H1 (cell line): ENCODE measurements around the gene DENND1A. TPM values are rescaled to one million over a fixed set of nuclear protein-coding genes. Genes with fewer than 3 reads are reported as not detected.

Source experiments
- CTCF ChIA-PET: fragments of 300-600 bp; sonication (Branson Sonifier 250); formaldehyde crosslinking; loops from one replicate; lab custom pipeline; 2021; ENCODE audit not compliant: partially characterized antibody; lab: Charles Lee
- POLR2A ChIA-PET: fragments of 300-600 bp; sonication (Branson Sonifier 250); formaldehyde crosslinking; loops from one replicate; lab custom pipeline; 2021; ENCODE audit warnings: inconsistent platforms; ENCODE audit not compliant: partially characterized antibody; lab: Charles Lee
- DNase-seq, 2 experiments: peaks; one replicate each; pipeline versions ENCODE4 v3.0.0 to v3.0.0-alpha.2; 2010 to 2022; ENCODE audit warnings: low spot score in 2 of 2, low read depth in 1 of 2, mixed read lengths in 1 of 2
- FAIRE-seq: peaks from 2 replicates; lab custom pipeline; 2011; peaks lifted over from hg19 to GRCh38; lab: Jason Lieb, UNC
- H2AFZ ChIP-seq: 2 replicates; pipeline ENCODE4 v1.8.1; 2012; ENCODE audit warnings: low read length, inconsistent platforms
- H2AK5ac ChIP-seq: 2 replicates; pipeline ENCODE4 v1.6.1; 2013; ENCODE audit warnings: low read depth, low read length
- H2BK120ac ChIP-seq: replicated peaks from 2 replicates; pipeline ENCODE3; 2013; ENCODE audit warnings: low read depth, low read length, inconsistent platforms
- H2BK12ac ChIP-seq: 2 replicates; pipeline ENCODE4 v1.6.1; 2013; ENCODE audit warnings: low read depth, low read length
- H2BK15ac ChIP-seq: 2 replicates; pipeline ENCODE4 v1.6.1; 2013; ENCODE audit warnings: low read length
- H2BK20ac ChIP-seq: 2 replicates; pipeline ENCODE4 v1.6.1; 2013; ENCODE audit warnings: low read length
- H2BK5ac ChIP-seq: 2 replicates; pipeline ENCODE4 v1.6.1; 2013; ENCODE audit warnings: low read depth, low read length
- H3K14ac ChIP-seq: 2 replicates; pipeline ENCODE4 v1.6.1; 2013; ENCODE audit warnings: inconsistent platforms; ENCODE audit not compliant: insufficient read length
- H3K18ac ChIP-seq: 2 replicates; pipeline ENCODE4 v1.6.1; 2013; ENCODE audit warnings: low read length; ENCODE audit errors: extremely low read depth
- H3K23ac ChIP-seq: 2 replicates; pipeline ENCODE4 v1.6.1; 2013; ENCODE audit warnings: inconsistent platforms; ENCODE audit not compliant: insufficient read length
- H3K23me2 ChIP-seq: 2 replicates; pipeline ENCODE4 v1.6.1; 2013; ENCODE audit warnings: low read depth, low read length
- H3K27ac ChIP-seq: 2 replicates; pipeline ENCODE4 v1.6.1; 2011; ENCODE audit warnings: low read depth, low read length, inconsistent platforms
- H3K27me3 ChIP-seq, 4 experiments: replicated peaks in 1 of 4; 1 replicate in 1 of 4; 2 replicates in 3 of 4; pipeline versions ENCODE4 v1.6.1 to v1.8.1; 2011 to 2013; ENCODE audit warnings: low read length in 3 of 4, mild to moderate bottlenecking in 3 of 4, inconsistent platforms in 2 of 4, mixed read lengths in 2 of 4, moderate library complexity in 1 of 4; ENCODE audit not compliant: control insufficient read depth in 3 of 4, insufficient read depth in 3 of 4; ENCODE audit errors: extremely low read depth in 1 of 4
- H3K36me3 ChIP-seq, 4 experiments: 2 replicates each; pipeline versions ENCODE4 v1.6.1 to v1.8.1; 2011 to 2013; ENCODE audit warnings: mild to moderate bottlenecking in 4 of 4, low read length in 3 of 4, moderate library complexity in 2 of 4, control low read depth in 1 of 4, inconsistent platforms in 1 of 4; ENCODE audit not compliant: insufficient read depth in 4 of 4, control insufficient read depth in 2 of 4
- H3K4ac ChIP-seq: replicated peaks from 2 replicates; pipeline ENCODE3; 2013; ENCODE audit warnings: low read length, low read depth, mixed read lengths, inconsistent platforms; ENCODE audit not compliant: insufficient read length
- H3K4me1 ChIP-seq, 4 experiments: replicated peaks in 1 of 4; 1 replicate in 1 of 4; 2 replicates in 3 of 4; pipeline versions ENCODE4 v1.6.1 to v1.8.1; 2011 to 2013; ENCODE audit warnings: low read length in 3 of 4, inconsistent platforms in 2 of 4, mixed read lengths in 1 of 4; ENCODE audit not compliant: insufficient read depth in 4 of 4, control insufficient read depth in 3 of 4
- H3K4me2 ChIP-seq, 2 experiments: 2 replicates each; pipeline versions ENCODE4 v1.6.1 to v1.8.1; 2011 to 2013; ENCODE audit warnings: low read depth in 2 of 2, low read length in 2 of 2, control low read depth in 1 of 2, inconsistent platforms in 1 of 2, mild to moderate bottlenecking in 1 of 2; ENCODE audit not compliant: insufficient read depth in 1 of 2
- H3K4me3 ChIP-seq, 4 experiments: fragments of 200-600, 300-600 bp in 1 of 4; sonication (generic), shearing (Covaris generic), sonication (Bioruptor Twin) in 1 of 4; 2 replicates each; pipeline versions ENCODE4 v1.5.1 to v1.8.1; 2011 to 2016; ENCODE audit warnings: low read length in 4 of 4, low read depth in 3 of 4, control low read depth in 2 of 4, inconsistent platforms in 2 of 4, mild to moderate bottlenecking in 2 of 4, mixed read lengths in 1 of 4, moderate library complexity in 1 of 4; ENCODE audit not compliant: insufficient read depth in 2 of 4; ENCODE audit errors: extremely low read depth in 1 of 4
- H3K56ac ChIP-seq: replicated peaks from 2 replicates; pipeline ENCODE3; 2013; ENCODE audit warnings: low read depth, mild to moderate bottlenecking, mixed read lengths, low read length, inconsistent platforms; ENCODE audit not compliant: insufficient read length
- H3K79me1 ChIP-seq: 2 replicates; pipeline ENCODE4 v1.6.1; 2013; ENCODE audit warnings: low read depth, low read length, control low read depth
- H3K79me2 ChIP-seq, 2 experiments: 2 replicates each; pipeline versions ENCODE4 v1.6.1 to v1.8.1; 2012 to 2013; ENCODE audit warnings: low read length in 2 of 2, mild to moderate bottlenecking in 2 of 2, inconsistent platforms in 1 of 2; ENCODE audit not compliant: insufficient read depth in 2 of 2, control insufficient read depth in 1 of 2
- H3K9ac ChIP-seq, 4 experiments: replicated peaks in 1 of 4; 1 replicate in 1 of 4; 2 replicates in 3 of 4; pipeline versions ENCODE4 v1.6.1 to v1.8.1; 2011 to 2013; ENCODE audit warnings: low read depth in 3 of 4, low read length in 3 of 4, control low read depth in 2 of 4, mild to moderate bottlenecking in 2 of 4, moderate library complexity in 2 of 4, inconsistent platforms in 1 of 4; ENCODE audit errors: extremely low read depth in 1 of 4
- H3K9me3 ChIP-seq, 2 experiments: 2 replicates each; pipeline versions ENCODE4 v1.6.1 to v1.8.1; 2012 to 2013; ENCODE audit warnings: mild to moderate bottlenecking in 2 of 2, moderate library complexity in 2 of 2, control low read depth in 1 of 2, inconsistent platforms in 1 of 2, low read depth in 1 of 2, low read length in 1 of 2, mixed read lengths in 1 of 2; ENCODE audit not compliant: insufficient read depth in 2 of 2
- H4K20me1 ChIP-seq, 2 experiments: replicated peaks in 1 of 2; 2 replicates each; pipeline versions ENCODE3 to v1.8.1; 2011 to 2013; ENCODE audit warnings: inconsistent platforms in 2 of 2, low read length in 2 of 2, mild to moderate bottlenecking in 1 of 2; ENCODE audit not compliant: insufficient read depth in 2 of 2, control insufficient read depth in 1 of 2
- H4K5ac ChIP-seq: 2 replicates; pipeline ENCODE4 v1.6.1; 2013; ENCODE audit warnings: low read length, low read depth, mixed read lengths, inconsistent platforms; ENCODE audit not compliant: insufficient read length
- H4K8ac ChIP-seq: 2 replicates; pipeline ENCODE4 v1.8.0; 2013; ENCODE audit warnings: mild to moderate bottlenecking, moderate library complexity, low read length, inconsistent platforms; ENCODE audit not compliant: insufficient read depth; ENCODE audit errors: extremely low read depth
- H4K91ac ChIP-seq: replicated peaks from 2 replicates; pipeline ENCODE3; 2013; ENCODE audit warnings: low read length, mixed read lengths, inconsistent platforms; ENCODE audit not compliant: insufficient read length
- CBX5 ChIP-seq: fragments of 300-800, 300-1000 bp; sonication (generic); IDR thresholded peaks from 2 replicates; pipeline ENCODE4 v1.7.1; 2016; ENCODE audit warnings: antibody characterized with exemption, low read length, low read depth
- POLR2AphosphoS5 ChIP-seq: IDR thresholded peaks from 2 replicates; pipeline ENCODE4 v1.6.1; 2011; ENCODE audit warnings: low read depth, low read length
- TAF7 ChIP-seq: optimal IDR thresholded peaks from 2 replicates; pipeline ENCODE3; 2011; ENCODE audit warnings: low read depth, mild to moderate bottlenecking, inconsistent platforms, low read length, moderate library complexity, borderline replicate concordance
- ZNF274 ChIP-seq: IDR thresholded peaks from 2 replicates; pipeline ENCODE4 v1.7.0; 2012; ENCODE audit warnings: low read length, borderline replicate concordance; ENCODE audit errors: extremely low read depth
- WGBS, 2 experiments: shearing (Covaris generic) in 1 of 2; methylation state at CpG; one replicate each; pipeline versions ENCODE4 v1.1.6 to v1.1.7; 2013 to 2015; ENCODE audit warnings: low lambda C conversion rate in 2 of 2, mixed read lengths in 2 of 2, inconsistent platforms in 1 of 2, low coverage in 1 of 2, missing lambda C conversion rate in 1 of 2; ENCODE audit not compliant: insufficient replicate concordance in 2 of 2, insufficient coverage in 1 of 2, insufficient read length in 1 of 2; ENCODE audit errors: extremely low coverage in 1 of 2, missing lambda C conversion rate in 1 of 2; 5-methylcytosine and 5-hydroxymethylcytosine counted together
- polyA plus RNA-seq, 7 experiments: library from polyadenylated mRNA; depleted of rRNA in 3 of 7; stranded (reverse) in 5 of 7; unstranded in 2 of 7; fragments of >200 nt in 5 of 7; fragments of 200-250 nt in 2 of 7; gene quantifications; 1 replicate in 5 of 7; 2 replicates in 1 of 7; 4 replicates in 1 of 7; pipeline versions ENCODE4 v1.2.1 to v1.2.3, GENCODE V29; 2011 to 2013; ENCODE audit warnings: missing spikeins in 2 of 7, mixed read lengths in 2 of 7
- total RNA-seq: library from RNA; stranded (reverse); fragmentation: NEBNext Ultra II Directional; extraction: Animal tissue kit (Norgen Biotek cat#: 25700); gene quantifications from 2 replicates; pipeline ENCODE4 v1.2.1, GENCODE V29; 2021

Gene DENND1A
- total and polyA plus RNA-seq, 2 of the 8 experiments (the other 6 are each of a cell fraction or from before 2014, with no cell fraction given) = 24.1 to 26.4 TPM

GRCh38 chr9:123685489-123686083 lies 244.3 kb downstream of the DENND1A start:
- H2BK20ac ChIP-seq = no peak overlapping the region
- H3K36me3 ChIP-seq = no peaks in the 10 kb centered on the region
- H4K91ac ChIP-seq = no peak overlapping the region
- WGBS, 2 experiments = 97% methylated on average over 2 of the region's 2 CpGs; no CpG with 5 or more reads in 1 of the 2 experiments
- H3K4me1 ChIP-seq = peaks cover 0 to 3% (median 0%) of the 10 kb centered on the region in 4 experiments; a peak in 2 of 7 replicates
- no peak overlapping the region for H2AK5ac ChIP-seq
- ChIA-PET POLR2A (no interaction called here), CTCF (interaction anchor here (1.5 to 1.8 kb wide), 2 partner anchors 13 to 39 kb away, joined by 3 to 4 read pairs; no protein-coding TSS in a partner anchor)
- H3K4me2 ChIP-seq = no peak overlapping the region
- H3K18ac ChIP-seq = no peak overlapping the region
- H2AFZ ChIP-seq = no peak overlapping the region
- TF ChIP-seq ZNF274 (no peak), POLR2AphosphoS5 (no peak), CBX5 (no peak), TAF7 (no peak)
- H3K23ac ChIP-seq = no peak overlapping the region
- no peak for FAIRE-seq
- no peak overlapping the region for H3K14ac ChIP-seq
- no peak overlapping the region for H4K8ac ChIP-seq
- no peak overlapping the region for H2BK5ac ChIP-seq
- H3K56ac ChIP-seq = no peak overlapping the region
- H3K27me3 ChIP-seq = no peaks in the 10 kb centered on the region
- no peaks in the 10 kb centered on the region for H3K23me2 ChIP-seq
- H2BK120ac ChIP-seq = no peak overlapping the region
- H3K9me3 ChIP-seq = no peaks in the 10 kb centered on the region
- H4K5ac ChIP-seq = no peak overlapping the region
- H3K27ac ChIP-seq = no peak overlapping the region
- no peak for DNase-seq
- no peaks in the 10 kb centered on the region for H4K20me1 ChIP-seq
- H3K9ac ChIP-seq = no peak overlapping the region
- no peak overlapping the region for H3K4ac ChIP-seq
- H3K4me3 ChIP-seq = no peak overlapping the region
- H2BK12ac ChIP-seq = no peak overlapping the region
- no peaks in the 10 kb centered on the region for H3K79me2 ChIP-seq
- no peaks in the 10 kb centered on the region for H3K79me1 ChIP-seq
- no peak overlapping the region for H2BK15ac ChIP-seq
